HG02763 (cell line): ENCODE data around the gene LPIN3.

Experiments used
- ATAC-seq: cut with Tn5 transposase; IDR thresholded peaks from one replicate; pipeline ENCODE4 v1.9.1; 2021; ENCODE audit warnings: mild to moderate bottlenecking, moderate library complexity; ENCODE audit not compliant: unreplicated experiment

The LPIN3 gene

GRCh38 chr20:41365777-41366545 lies 25.3 kb downstream of the LPIN3 start:
- no peak for ATAC-seq

GRCh38 chr20:41366546-41367392 lies 26.1 kb downstream of the LPIN3 start, which contains the start of gene EMILIN3:
TSS of gene EMILIN3 (minus strand) at chr20:41366818. CDS start at chr20:41366634, 184 bp downstream.
- no peak for ATAC-seq

DNA sequence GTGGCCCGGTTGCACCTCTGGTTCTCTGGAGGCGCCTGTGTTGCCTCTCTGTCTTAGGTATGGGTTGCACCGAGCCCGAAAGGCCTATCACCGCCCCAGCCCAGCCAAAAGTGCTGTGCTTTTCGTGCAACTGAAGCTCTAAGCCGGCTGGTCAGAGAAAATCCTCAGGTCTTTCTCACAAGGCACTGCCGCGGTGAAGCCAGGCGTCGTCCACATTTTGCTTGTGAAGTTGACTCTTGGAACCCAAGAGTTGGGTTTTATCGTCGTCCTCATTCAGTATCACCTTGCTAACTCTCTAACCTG lies 26.7 kb downstream of the LPIN3 start:
- no peak for ATAC-seq

DNA sequence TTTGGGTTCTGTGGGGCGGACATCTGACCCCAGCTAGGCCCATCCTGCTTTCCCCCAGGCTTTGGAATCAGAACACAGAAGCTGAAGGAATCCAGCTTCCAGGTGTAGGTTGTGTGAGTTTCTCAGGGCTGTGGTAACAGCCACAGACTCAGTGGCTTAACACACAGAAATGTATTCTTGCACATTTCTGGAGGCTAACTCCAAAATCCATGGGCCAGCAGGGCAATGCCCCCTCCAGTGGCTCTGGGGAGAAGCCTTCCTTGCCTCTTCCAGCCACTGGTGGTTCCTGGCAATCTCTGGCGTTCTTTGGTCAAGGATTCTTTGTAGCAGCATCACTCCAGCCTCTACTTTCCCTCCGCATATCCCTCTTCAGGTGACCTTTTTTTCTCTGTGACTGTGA lies 27.3 kb downstream of the LPIN3 start:
- ATAC-seq: no peak

GRCh38 chr20:41369673-41370072 lies 29.1 kb downstream of the LPIN3 start:
- no peak for ATAC-seq

- no peak for ATAC-seq
Observed at GRCh38 chr20:41370176-41370575, 29.6 kb downstream of the LPIN3 start.

- no peak for ATAC-seq
Observed at GRCh38 chr20:41371371-41371770, 30.8 kb downstream of the LPIN3 start.

DNA sequence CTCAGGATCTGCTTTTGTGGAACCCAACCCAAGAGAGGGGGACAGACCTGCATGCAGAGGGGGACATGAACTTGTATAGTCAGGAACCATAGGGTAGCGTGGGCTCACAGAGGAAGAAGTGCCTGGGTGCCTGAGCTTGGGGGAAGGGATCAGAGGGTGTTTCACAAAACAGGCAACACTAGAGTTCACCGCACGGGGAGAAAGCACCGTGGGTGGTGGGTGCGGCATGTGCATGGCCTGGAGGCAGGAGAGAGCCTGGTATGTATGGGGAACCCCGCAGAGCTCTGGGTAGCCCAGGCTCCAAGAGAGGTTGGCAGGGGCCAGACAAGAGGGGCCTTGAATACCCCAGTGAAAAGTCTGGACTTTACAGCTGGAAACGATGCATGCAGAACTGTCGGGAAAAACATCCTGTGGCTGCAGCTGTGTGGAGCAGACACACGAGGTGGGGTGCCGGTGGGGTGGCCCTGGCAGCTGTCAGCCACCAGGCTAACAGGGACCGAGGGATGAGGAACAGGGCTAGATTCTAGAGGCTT lies 32.7 kb downstream of the LPIN3 start:
- ATAC-seq: no peak

DNA sequence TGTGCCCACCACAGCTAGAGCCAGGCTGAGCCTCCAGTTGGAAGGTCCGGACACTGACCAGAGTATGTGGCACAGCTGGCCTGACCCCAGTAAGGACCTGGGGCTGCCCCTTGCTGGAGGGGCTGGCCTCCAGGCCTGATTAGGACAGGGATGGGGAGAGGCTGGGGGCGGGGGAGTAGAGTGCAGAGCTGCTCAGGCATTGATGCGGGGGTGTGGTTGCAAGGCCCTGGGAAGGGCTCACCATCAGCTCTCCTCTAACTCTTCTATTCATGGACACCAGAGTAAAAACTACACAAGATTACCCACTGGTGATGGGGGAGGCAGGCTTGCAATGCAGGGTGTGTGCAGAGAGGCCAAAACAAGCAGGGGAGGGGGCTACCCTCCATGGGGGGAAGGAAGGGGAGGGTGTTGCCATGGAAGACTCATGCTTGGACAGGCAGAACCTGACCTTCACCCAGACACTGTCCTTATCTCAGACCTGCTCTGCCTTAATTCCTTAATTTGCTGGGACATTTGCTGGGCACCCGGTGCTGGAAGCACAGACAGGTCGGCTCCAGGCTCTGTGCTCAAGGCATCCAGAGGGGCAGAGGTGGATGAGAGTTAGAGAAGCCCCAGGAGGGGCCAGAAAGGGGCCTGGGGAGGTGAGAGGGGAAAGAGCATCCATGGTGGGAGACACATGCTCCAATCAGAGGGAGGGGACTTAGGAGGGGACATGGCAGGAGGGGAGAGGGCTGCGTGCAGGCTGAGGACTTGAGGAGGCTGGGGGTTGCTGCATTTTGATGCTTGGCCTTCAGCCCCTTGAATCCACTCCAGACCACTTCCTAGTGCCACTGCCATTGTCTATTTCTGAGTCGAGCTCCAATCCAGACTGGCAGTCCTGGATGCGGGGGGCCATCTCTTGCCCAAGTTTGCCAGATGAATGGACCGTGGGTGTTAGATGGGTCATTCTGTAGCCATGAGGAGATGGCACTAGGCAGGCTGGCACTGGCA lies 33.6 kb downstream of the LPIN3 start:
- ATAC-seq: no peak

GRCh38 chr20:41375846-41376245 lies 35.2 kb downstream of the LPIN3 start:
- no peak for ATAC-seq

DNA sequence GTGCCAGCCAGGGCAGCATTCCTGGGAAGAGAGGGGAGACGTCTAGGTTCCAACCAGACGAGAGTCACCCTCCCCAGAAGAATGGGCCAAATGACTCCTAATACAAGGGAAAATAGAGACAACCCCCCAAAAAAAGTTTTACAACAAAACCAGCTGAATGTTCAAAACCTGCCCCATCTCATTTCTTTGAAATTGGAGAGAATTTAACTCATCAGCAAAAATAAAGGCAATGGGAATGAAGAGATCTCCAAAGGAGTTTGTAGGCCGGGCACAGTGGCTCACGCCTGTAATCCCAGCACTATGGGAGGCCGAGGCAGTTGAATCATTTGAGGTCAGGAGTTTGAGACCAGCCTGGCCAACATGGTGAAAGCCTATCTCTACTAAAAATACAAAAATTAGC lies 35.7 kb downstream of the LPIN3 start:
- ATAC-seq: no peak

GRCh38 chr20:41377275-41377674 lies 36.7 kb downstream of the LPIN3 start:
- no peak for ATAC-seq

GRCh38 chr20:41379551-41379950 lies 38.9 kb downstream of the LPIN3 start:
- ATAC-seq: no peak

DNA sequence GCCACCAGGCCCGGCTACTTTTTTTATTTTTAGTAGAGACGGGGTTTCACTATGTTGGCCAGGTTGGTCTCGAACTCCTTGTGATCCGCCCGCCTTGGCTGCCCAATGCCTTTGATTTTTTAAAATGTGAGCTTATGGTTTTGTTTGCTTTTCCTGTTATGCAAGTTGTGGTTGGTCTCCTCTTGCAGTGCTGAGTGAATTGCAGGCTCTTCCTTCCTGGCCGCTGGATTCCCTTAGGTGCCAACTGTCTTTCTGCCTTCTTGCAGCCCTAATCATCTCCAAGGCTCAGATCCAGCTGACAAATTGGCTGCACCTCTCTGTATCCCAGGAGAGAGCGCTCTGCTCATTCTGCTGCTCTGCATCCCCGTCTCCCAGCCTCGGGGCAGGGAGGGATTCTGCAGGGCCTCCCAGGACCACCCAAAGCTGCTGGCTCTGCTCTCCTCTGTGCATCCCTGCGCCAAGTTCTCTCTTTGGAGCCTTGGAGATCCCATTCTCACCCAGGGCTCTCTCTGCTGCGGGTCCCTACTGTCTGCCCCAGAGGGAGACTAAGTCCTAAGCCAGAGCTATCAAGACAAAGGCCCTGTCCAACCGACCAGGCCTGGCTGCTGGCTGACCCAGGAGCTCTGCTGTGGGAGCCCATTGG lies 40.1 kb downstream of the LPIN3 start:
- ATAC-seq: no peak

DNA sequence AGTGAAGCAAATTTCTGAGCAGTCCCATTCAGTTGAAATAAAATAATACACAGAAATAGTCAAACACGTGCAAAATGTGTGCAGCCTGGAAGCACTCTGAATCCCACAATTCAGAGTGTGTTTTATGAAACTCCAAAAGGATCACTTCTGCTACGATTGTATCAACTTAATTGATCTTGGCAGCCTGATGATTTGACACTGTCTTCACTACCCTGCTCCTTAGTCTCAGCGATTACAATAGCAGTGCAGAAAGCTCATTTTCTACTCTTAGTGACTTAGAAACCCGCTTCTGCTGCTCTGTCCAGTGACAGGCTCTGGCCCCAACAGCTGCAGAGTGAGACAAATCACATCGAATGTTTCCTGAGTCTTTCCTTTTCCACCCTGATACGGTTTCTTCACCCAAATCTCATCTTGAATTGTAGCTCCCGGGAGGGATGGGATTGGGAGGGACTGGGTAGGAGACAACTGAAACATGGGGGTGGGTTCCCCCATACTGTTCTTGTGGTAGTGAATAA lies 42.2 kb downstream of the LPIN3 start:
- ATAC-seq: no peak

DNA sequence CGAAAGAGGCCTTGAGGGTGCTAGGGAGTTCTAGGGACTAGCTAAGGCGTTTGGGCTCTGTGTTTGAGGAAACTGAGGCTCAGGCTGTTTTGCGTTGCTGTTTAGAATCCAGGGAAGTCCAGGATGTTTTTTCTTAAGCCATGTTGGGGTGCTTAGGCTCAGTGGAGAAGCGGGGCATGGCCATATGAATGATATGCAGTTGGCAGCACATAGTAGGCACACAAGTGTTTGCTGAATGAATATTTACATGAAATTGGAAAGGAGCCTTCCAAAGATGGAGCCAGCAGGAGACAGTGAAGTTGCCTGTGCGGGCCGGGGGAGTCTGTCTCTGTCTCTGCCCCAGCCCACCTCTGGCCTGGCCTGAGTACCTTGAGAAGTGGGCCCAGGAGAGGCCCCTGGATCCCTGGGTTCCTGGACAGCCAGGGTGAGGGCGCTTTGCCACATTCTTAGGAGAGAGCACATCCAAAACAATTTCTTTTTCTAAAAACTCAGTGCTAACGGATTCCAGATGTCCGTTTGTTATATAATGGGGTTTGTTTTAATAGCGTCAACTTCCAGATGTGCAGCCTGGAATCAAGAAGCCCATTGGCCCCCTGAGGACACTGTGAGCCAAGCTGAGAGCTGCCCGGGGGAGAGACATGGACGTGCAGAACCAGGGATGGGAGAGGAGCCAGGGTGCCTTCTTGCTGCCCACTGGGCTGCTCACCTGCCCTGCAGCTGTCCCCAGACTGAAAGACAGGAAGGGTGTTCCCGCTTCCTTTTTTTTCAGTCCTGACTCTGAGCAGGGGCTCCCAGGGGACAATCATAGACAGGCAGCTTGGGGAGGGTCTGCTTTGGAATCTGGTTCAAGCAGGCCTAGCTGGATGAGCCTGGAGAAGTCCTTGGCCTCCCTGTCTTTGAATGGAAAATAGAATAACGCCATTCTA lies 46.1 kb downstream of the LPIN3 start:
- no peak for ATAC-seq

DNA sequence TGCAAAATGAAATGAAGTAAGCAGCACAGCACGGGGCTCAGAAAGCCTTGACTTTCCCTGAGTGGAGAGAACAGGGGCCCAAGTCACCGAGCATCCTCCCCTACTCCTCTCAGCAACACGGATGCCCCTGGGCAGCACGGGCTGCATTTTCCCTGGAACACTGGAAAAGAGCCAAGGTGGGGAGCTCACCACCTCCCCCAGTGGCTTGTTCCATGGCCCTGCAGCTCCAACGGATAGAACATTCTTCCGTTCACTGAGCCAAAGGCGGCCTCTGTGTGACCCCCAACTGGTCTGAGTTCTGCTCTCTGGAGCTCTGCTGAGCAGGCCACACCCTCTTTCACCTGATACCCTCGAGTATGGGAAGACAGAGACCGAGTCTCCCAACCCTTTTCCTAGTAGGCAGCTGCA lies 46.8 kb downstream of the LPIN3 start:
- no peak for ATAC-seq

- ATAC-seq: no peak
Observed at GRCh38 chr20:41390889-41391288, 50.3 kb downstream of the LPIN3 start.

DNA sequence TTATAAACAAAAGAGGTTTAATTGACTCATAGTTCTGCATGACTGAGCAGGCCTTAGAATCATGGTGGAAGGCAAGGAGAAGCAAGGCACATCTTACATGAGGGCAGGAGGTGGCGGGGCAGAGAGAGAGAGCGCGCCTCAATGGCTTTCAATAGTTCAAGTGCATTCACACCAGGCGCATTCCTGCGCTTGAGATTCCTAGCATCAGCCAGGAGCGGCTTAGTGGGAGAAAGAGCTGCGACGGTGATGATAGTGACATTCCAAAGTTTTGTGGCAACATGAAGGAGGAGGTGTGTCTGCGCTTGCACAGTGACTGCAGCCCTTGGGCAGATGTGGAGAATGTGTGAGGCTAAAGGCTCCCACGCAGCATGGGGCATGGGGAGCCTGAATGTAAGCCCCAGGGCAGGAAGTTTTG lies 51.0 kb downstream of the LPIN3 start:
- no peak for ATAC-seq
